ENCODE results near the gene RPH3AL. TPM values are rescaled to one million over a fixed set of nuclear protein-coding genes. Genes with fewer than 3 reads are reported as not detected.
"Not testable (repeated sequence)": the region's sequence is repeated elsewhere in the genome, so short reads cannot be mapped to it uniquely, and the experiment has no call there.

The RPH3AL gene
- polyA plus RNA-seq, 1 experiment = 4.0 TPM

GRCh38 chr17:200586-200985, 152.0 kb downstream of the RPH3AL start:
- CTCF ChIA-PET = interaction anchor here (0.8 kb wide), 1 partner anchor 35 kb away, joined by 4 read pairs; no protein-coding TSS in a partner anchor
- peaks cover 8% of the 10 kb centered on the region; the same call in 1 of the 2 replicates for H3K27me3 ChIP-seq (ENCODE audit: control insufficient read depth, insufficient read depth, low read length)

GRCh38 chr17:199806-200545, 152.6 kb downstream of the RPH3AL start:
- TF ChIP-seq CTCF (IDR thresholded peaks at IDR 0.05; ENCODE audit: insufficient read depth, low read depth, low read length) = no peak
- CTCF ChIA-PET = interaction anchor here (0.8 kb wide), 1 partner anchor 34 kb away, joined by 4 read pairs; no protein-coding TSS in a partner anchor
- POLR2A ChIA-PET = interaction anchor here (0.7 kb wide), 1 partner anchor 755 kb away, joined by 3 read pairs; no protein-coding TSS in a partner anchor
- DNase-seq (ENCODE audit: low read depth) = no peak
- peaks cover 8% of the 10 kb centered on the region; the same call in 1 of the 2 replicates for H3K27me3 ChIP-seq (ENCODE audit: control insufficient read depth, insufficient read depth, low read length)
- H3K36me3 ChIP-seq (ENCODE audit: control insufficient read depth, insufficient read depth, low read length) = no peaks in the 10 kb centered on the region
- H3K4me3 ChIP-seq (ENCODE audit: low read depth, low read length) = no peak overlapping the region

More at GRCh38 chr17:200586-200985, 152.0 kb downstream of the RPH3AL start:
- H3K36me3 ChIP-seq (ENCODE audit: control insufficient read depth, insufficient read depth, low read length) = no peaks in the 10 kb centered on the region
- TF ChIP-seq CTCF (IDR thresholded peaks at IDR 0.05; ENCODE audit: insufficient read depth, low read depth, low read length) = no peak
- no peak for DNase-seq (ENCODE audit: low read depth)
- POLR2A ChIA-PET = interaction anchor here (0.7 kb wide), 1 partner anchor 754 kb away, joined by 3 read pairs; no protein-coding TSS in a partner anchor
- H3K4me3 ChIP-seq (ENCODE audit: low read depth, low read length) = no peak overlapping the region

GRCh38 chr17:199191-199604, 153.4 kb downstream of the RPH3AL start:
- DNase-seq (ENCODE audit: low read depth) = no peak
- TF ChIP-seq CTCF (IDR thresholded peaks at IDR 0.05; ENCODE audit: insufficient read depth, low read depth, low read length) = no peak
- no peaks in the 10 kb centered on the region for H3K36me3 ChIP-seq (ENCODE audit: control insufficient read depth, insufficient read depth, low read length)
- H3K4me3 ChIP-seq (ENCODE audit: low read depth, low read length) = no peak overlapping the region
- ChIA-PET CTCF (no interaction called here), POLR2A (no interaction called here)
- peaks cover 8% of the 10 kb centered on the region; the same call in 1 of the 2 replicates for H3K27me3 ChIP-seq (ENCODE audit: control insufficient read depth, insufficient read depth, low read length)

- H3K36me3 ChIP-seq (ENCODE audit: control insufficient read depth, insufficient read depth, low read length); H3K4me3 ChIP-seq (ENCODE audit: low read depth, low read length); POLR2A ChIA-PET; DNase-seq (ENCODE audit: low read depth); H3K27me3 ChIP-seq (ENCODE audit: control insufficient read depth, insufficient read depth, low read length): not testable (repeated sequence)
- CTCF ChIA-PET = interaction anchor here (1.1 kb wide), 1 partner anchor 502 kb away, joined by 5 read pairs; no protein-coding TSS in a partner anchor
Measured at GRCh38 chr17:198225-198624, 154.4 kb downstream of the RPH3AL start.

GRCh38 chr17:197352-197751, 155.3 kb downstream of the RPH3AL start:
- H3K27me3 ChIP-seq (ENCODE audit: control insufficient read depth, insufficient read depth, low read length) = peaks cover 8% of the 10 kb centered on the region
- no peak for DNase-seq (ENCODE audit: low read depth)
- ChIA-PET CTCF (no interaction called here), POLR2A (no interaction called here)
- no peak overlapping the region for H3K4me3 ChIP-seq (ENCODE audit: low read depth, low read length)
- no peaks in the 10 kb centered on the region for H3K36me3 ChIP-seq (ENCODE audit: control insufficient read depth, insufficient read depth, low read length)
- TF ChIP-seq CTCF (IDR thresholded peaks at IDR 0.05; ENCODE audit: insufficient read depth, low read depth, low read length) = no peak
